C4-2B (cell line): ENCODE results near the gene DDX39A.
"Not testable (repeated sequence)": the region's sequence is repeated elsewhere in the genome, so short reads cannot be mapped to it uniquely, and the experiment has no call there.

Experiments used
- H3K27ac ChIP-seq: fragments of 450-650 bp; 2 replicates; pipeline ENCODE4 v1.5.1; 2017
- CTCF ChIP-seq: fragments of 450-650 bp; conservative IDR thresholded peaks from 2 replicates; pipeline ENCODE4 v1.5.1; 2017; ENCODE audit warnings: mild to moderate bottlenecking
- ZFX ChIP-seq: fragments of 450-650 bp; IDR thresholded peaks from 2 replicates; pipeline ENCODE4 v1.6.1; 2017

The DDX39A gene

DNA sequence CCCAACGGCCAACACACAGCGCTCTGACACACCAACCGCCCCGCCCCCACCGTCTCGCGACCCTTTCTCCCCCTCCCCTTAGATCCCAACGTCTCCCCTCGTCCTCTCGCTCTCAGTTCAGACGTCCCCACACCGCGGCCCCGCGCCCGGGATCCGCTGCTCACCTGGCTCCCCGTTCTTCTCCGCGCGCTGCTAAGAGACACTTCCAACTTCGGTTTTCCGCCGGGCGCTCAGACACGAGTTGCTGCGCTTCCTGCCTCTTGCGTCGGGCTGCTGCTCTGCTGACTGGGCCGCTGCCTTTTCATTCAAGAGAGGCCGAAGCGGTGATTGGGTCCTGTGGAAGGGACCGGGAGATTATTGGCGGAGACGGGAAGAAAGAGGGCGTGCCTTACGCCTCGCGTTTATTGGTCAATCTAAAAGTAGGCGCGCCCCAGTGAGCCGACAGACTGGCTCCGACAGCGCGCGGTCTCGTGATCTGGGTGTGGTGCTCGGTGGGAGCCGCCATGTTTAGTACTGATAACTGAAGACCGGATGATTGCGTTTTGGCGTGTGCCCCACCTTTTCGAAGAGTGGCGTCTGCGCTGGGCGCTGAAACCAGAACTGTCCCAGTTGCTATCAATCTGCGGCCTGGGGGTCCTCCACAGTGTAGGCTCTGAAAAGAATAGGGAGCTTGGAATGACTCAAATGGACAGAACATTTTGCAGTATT lies at the start of gene DDX39A:
TSS of gene DDX39A (minus strand) at position 236 of the 708 bp plus-strand sequence. CDS start 6,121 bp downstream, outside the sequence.
- H3K27ac ChIP-seq = peak within 1 kb of the TSS; percentile 85
- TF ChIP-seq CTCF (no peak), ZFX (no peak)

DNA sequence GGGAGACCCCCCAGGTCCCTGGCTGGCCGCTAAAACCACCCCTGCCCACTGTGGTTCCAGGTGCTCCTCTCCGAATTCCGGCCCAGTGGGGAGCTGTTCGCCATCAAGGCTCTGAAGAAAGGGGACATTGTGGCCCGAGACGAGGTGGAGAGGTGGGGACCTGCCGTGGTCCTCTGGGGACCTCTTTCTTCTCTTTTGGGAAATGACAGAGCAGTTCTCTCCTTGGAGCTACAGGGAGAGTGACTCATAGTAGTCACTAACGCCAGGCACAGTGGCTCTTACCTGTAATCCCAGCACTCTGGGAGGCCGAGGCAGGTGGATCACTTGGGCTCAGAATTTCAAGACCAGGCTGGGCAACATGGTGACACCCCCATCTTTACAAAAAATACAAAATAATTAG lies 48.7 kb upstream of the DDX39A start:
- TF ChIP-seq ZFX = no peak
- no peak for TF ChIP-seq CTCF
- H3K27ac ChIP-seq = no peak overlapping the region

DNA sequence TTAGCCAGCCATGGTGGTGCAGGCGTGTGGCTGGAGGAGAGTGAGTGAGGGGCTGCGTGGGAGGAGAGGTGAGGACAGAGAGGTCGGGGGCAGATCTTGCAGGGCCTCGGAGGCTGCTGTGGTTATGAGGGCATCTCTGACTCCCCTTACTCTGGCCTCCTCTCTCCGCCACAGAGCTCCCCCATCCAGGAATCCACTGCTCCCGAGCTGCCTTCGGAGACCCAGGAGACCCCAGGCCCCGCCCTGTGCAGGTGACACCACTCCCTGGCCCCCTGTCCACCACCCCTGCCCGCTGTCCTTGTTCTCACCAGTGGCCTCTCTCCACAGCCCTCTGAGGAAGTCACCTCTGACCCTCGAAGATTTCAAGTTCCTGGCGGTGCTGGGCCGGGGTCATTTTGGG lies 48.2 kb upstream of the DDX39A start:
- TF ChIP-seq ZFX (no peak), CTCF (no peak)
- no peak overlapping the region for H3K27ac ChIP-seq

DNA sequence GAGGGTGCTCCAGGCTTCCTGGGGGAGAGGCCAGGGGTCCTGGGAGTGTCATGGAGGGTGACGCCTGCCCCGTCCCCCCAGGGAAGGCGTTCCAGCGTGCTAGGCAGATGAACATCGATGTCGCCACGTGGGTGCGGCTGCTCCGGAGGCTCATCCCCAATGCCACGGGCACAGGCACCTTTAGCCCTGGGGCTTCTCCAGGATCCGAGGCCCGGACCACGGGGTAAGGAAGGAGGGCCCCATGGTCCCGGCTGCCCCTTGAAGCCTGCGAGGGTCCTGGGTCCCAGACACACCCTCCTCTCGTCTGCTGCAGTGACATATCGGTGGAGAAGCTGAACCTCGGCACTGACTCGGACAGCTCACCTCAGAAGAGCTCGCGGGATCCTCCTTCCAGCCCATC lies 44.6 kb upstream of the DDX39A start:
- H3K27ac ChIP-seq = no peak overlapping the region
- TF ChIP-seq ZFX (no peak), CTCF (no peak)

DNA sequence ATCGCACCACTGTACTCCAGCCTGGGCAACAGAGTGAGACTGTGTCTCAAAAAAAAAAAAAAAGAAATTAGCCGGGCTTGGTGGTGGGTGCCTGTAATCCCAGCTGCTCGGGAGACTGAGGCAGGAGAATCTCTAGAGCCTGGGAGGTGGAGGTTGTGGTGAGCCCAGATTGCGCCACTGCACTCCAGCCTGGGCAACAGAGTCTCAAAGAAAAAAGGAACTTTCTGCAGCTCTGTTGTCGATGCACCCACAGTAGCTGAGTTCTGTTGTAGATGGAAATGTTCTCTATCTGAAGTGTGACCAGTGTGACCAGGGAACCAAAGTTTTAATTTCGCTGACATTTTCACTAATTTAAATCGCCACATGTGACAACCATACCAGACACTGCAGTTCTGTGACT lies 43.3 kb upstream of the DDX39A start:
- H3K27ac ChIP-seq = not testable (repeated sequence)

DNA sequence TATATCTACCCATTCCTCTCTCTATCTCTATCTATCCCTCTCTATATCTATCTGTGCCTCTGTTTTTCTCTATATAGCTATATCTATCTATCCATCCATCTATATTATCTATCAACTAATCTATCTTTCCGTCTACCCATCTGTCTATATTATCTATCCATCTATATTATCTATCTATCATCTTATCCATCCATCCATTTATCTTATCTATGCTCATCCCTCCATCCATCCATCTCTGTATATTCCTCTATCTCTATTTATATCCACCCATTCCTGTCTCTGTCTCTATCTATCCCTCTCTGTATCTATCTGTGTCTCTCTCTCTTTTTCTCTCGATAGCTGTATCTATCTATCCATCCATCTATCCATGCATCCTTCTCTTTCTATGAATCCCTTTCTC lies 41.8 kb upstream of the DDX39A start:
- TF ChIP-seq ZFX (no peak), CTCF (no peak)
- no peak overlapping the region for H3K27ac ChIP-seq

- no peak for TF ChIP-seq CTCF
- no peak for TF ChIP-seq ZFX
- H3K27ac ChIP-seq = no peak overlapping the region
Observed at GRCh38 chr19:14459703-14460102, 40.6 kb upstream of the DDX39A start.

DNA sequence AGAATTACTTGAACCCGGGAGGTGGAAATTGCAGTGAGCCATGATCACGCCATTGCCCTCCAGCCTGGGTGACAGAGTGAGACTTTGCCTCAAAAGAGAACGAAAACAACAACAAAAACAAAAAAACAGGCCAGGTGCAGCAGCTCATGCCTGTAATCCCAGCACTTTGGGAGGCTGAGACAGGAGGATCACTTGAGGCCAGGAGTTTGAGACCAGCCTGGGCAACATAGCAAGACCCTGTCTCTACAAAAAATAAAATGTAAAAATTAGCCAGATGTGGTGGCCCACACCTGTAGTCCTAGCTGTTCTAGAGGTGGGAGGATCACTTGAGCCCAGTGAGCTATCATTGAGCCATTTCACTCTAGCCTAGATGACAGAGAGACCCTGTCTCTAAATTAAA lies 33.2 kb upstream of the DDX39A start:
- not testable (repeated sequence) for H3K27ac ChIP-seq
